MM.1S (cell line): ENCODE results near the gene GPC5.

Experiments
- CTCF ChIP-seq: fragments of 300-600 bp; sonication (generic); IDR thresholded peaks from 2 replicates; pipeline ENCODE4 v1.5.1; 2016; ENCODE audit warnings: antibody characterized with exemption, low read length, mixed read lengths
- EZH2 ChIP-seq: fragments of 300-600 bp; sonication (generic); optimal IDR thresholded peaks from 2 replicates; pipeline ENCODE3; 2017; ENCODE audit warnings: low read depth, mild to moderate bottlenecking, antibody characterized with exemption, low read length, mixed read lengths

GRCh38 chr13:92315265-92315664 is 916.8 kb downstream of the GPC5 start:
- TF ChIP-seq CTCF (no peak), EZH2 (no peak)
